Common myeloid progenitor, CD34-positive (primary cell): Measurements from ENCODE around the gene C1RL.
"Not testable (repeated sequence)": the region's sequence is repeated elsewhere in the genome, so short reads cannot be mapped to it uniquely, and the experiment has no call there.

Experiments
- CTCF ChIA-PET: fragments of 350-600 bp; sonication (Branson Sonifier 250); formaldehyde crosslinking; loops from one replicate; lab custom pipeline; 2021; ENCODE audit warnings: antibody characterized with exemption; lab: Charles Lee
- POLR2A ChIA-PET: fragments of 350-600 bp; sonication (Branson Sonifier 250); formaldehyde crosslinking; loops from one replicate; lab custom pipeline; 2021; ENCODE audit warnings: antibody characterized with exemption; lab: Charles Lee
- DNase-seq, 3 donors: peaks; one replicate each; pipeline versions ENCODE4 v3.0.0 to v3.0.0-alpha.2; 2013
- H3K27ac ChIP-seq, 2 experiments: 1 replicate in 1 of 2; 2 replicates in 1 of 2; pipeline ENCODE4 v1.7.0; 2013; ENCODE audit warnings: inconsistent platforms in 2 of 2, low read length in 2 of 2, mild to moderate bottlenecking in 2 of 2, low read depth in 1 of 2, moderate library complexity in 1 of 2; ENCODE audit not compliant: severe bottlenecking in 2 of 2, insufficient read depth in 1 of 2, poor library complexity in 1 of 2
- H3K27me3 ChIP-seq, 5 experiments: replicated peaks in 2 of 5; 1 replicate in 3 of 5; 2 replicates in 2 of 5; pipeline versions ENCODE4 v1.6.1 to v1.7.0; 2013; ENCODE audit warnings: low read length in 4 of 5, mild to moderate bottlenecking in 2 of 5, moderate library complexity in 2 of 5, inconsistent platforms in 1 of 5; ENCODE audit not compliant: insufficient read depth in 5 of 5, control insufficient read depth in 4 of 5
- H3K36me3 ChIP-seq, 4 experiments: 1 replicate in 2 of 4; 2 replicates in 2 of 4; pipeline versions ENCODE4 v1.6.1 to v1.7.0; 2013; ENCODE audit warnings: low read length in 3 of 4, control low read depth in 1 of 4, mild to moderate bottlenecking in 1 of 4; ENCODE audit not compliant: control insufficient read depth in 4 of 4, insufficient read depth in 4 of 4
- H3K4me1 ChIP-seq, 4 experiments: 1 replicate in 3 of 4; 2 replicates in 1 of 4; pipeline versions ENCODE4 v1.6.1 to v1.7.1; 2013; ENCODE audit warnings: low read length in 3 of 4, mild to moderate bottlenecking in 3 of 4, control low read depth in 1 of 4, inconsistent platforms in 1 of 4, moderate library complexity in 1 of 4; ENCODE audit not compliant: control insufficient read depth in 4 of 4, insufficient read depth in 4 of 4; ENCODE audit errors: control extremely low read depth in 1 of 4
- H3K4me3 ChIP-seq, 7 experiments: 1 replicate in 4 of 7; 2 replicates in 3 of 7; pipeline versions ENCODE4 v1.5.1 to v1.7.0; 2013; ENCODE audit warnings: mild to moderate bottlenecking in 7 of 7, low read length in 6 of 7, moderate library complexity in 6 of 7, inconsistent platforms in 2 of 7, low read depth in 2 of 7, control low read depth in 1 of 7; ENCODE audit not compliant: insufficient read depth in 4 of 7, control insufficient read depth in 1 of 7; ENCODE audit errors: extremely low read depth in 1 of 7
- H3K9me3 ChIP-seq, 5 experiments: 1 replicate in 4 of 5; 2 replicates in 1 of 5; pipeline versions ENCODE4 v1.6.1 to v1.7.1; 2013; ENCODE audit warnings: low read length in 4 of 5, mild to moderate bottlenecking in 2 of 5, inconsistent platforms in 1 of 5, low read depth in 1 of 5, moderate library complexity in 1 of 5; ENCODE audit not compliant: control insufficient read depth in 4 of 5, insufficient read depth in 2 of 5; ENCODE audit errors: control extremely low read depth in 1 of 5
- WGBS: methylation state at CpG from one replicate; pipeline ENCODE4 v1.1.5; 2013; ENCODE audit not compliant: insufficient coverage; 5-methylcytosine and 5-hydroxymethylcytosine counted together

The C1RL gene

DNA sequence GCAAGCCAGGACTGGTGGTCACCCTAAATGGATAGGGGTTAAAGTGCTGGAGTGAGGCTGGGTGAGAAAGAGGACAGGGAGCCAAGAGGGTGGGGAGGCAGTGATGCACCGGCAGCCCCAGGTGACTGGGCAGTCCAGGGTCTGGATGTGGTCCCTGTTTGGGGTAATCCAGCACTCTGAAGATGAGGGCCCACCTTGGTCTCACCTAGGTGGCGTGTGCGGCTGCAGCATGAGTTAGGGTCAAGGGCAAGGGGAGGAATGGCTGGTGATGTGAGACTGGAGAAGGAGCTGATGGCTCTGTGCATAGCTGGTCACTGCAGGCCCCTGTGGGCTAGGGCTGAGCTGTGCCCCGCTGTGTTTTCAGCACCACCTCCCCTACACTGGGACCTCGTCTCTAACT lies 1.6 kb upstream of the C1RL start:
- POLR2A ChIA-PET = interaction anchor here (0.6 to 1.7 kb wide), 3 partner anchors 38 to 774 kb away, joined by 3 to 4 read pairs (median 3); partner anchors contain the start of genes C12orf57 and RNU7-1
- CTCF ChIA-PET = interaction anchor here (0.6 to 7.5 kb wide), 20 partner anchors 8 to 242 kb away, joined by 3 to 55 read pairs (median 4); partner anchors contain the start of genes C12orf57, C1R, LPCAT3 and RNU7-1

DNA sequence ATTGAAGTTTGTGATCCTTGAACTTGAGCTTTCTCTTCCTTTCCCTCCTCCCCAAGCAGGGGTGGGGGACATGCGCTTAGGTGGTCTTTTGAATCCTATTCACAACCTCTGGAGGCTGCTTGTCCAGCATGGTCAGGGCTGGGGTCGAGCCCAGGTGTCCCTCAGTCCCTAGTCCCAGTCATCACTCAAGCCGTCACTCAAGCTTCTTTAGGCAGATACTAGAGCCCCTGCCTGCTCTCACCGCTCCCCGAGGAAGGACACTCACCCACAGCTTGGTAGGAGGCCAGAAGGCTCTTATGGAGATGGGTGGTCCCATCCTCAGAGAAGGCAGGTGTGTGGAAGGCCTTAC lies 532 bp upstream of the C1RL start:
- DNase-seq = no peak
- peaks cover 2 to 29% (median 11%) of the 10 kb centered on the region in 4 experiments for H3K36me3 ChIP-seq
- ChIA-PET POLR2A (interaction anchor here (2.5 to 2.9 kb wide), 2 partner anchors 41 to 166 kb away, joined by 9 to 13 read pairs; partner anchors contain the start of genes C12orf57 and RNU7-1), CTCF (interaction anchor here (0.6 to 7.5 kb wide), 25 partner anchors 9 to 240 kb away, joined by 3 to 55 read pairs (median 4); partner anchors contain the start of genes C12orf57, C1R, LPCAT3 and RNU7-1)
- peaks cover 0 to 25% (median 21%) of the 10 kb centered on the region in 4 experiments for H3K4me1 ChIP-seq
- 80% methylated on average over 5 of the region's 5 CpGs for WGBS
- H3K27ac ChIP-seq = peak overlapping the region; percentile 46 to 76
- H3K9me3 ChIP-seq = peaks cover 0 to 5% (median 0%) of the 10 kb centered on the region in 5 experiments
- H3K4me3 ChIP-seq = peak overlapping the region in 5 of 7 experiments; percentile 79 to 96 (median 83)
- no peaks in the 10 kb centered on the region for H3K27me3 ChIP-seq

More for the DNA sequence above, 1.6 kb upstream of the C1RL start:
- no peak for DNase-seq
- Histone ChIP-seq H3K9me3 (peaks cover 0 to 5% (median 0%) of the 10 kb centered on the region in 5 experiments), H3K36me3 (peaks cover 0 to 35% (median 14%) of the 10 kb centered on the region in 4 experiments), H3K27me3 (no peaks in the 10 kb centered on the region), H3K4me1 (peaks cover 0 to 25% (median 21%) of the 10 kb centered on the region in 4 experiments), H3K27ac (no peak overlapping the region), H3K4me3 (no peak overlapping the region)
- 100% methylated on average over 1 of the region's 5 CpGs for WGBS

DNA sequence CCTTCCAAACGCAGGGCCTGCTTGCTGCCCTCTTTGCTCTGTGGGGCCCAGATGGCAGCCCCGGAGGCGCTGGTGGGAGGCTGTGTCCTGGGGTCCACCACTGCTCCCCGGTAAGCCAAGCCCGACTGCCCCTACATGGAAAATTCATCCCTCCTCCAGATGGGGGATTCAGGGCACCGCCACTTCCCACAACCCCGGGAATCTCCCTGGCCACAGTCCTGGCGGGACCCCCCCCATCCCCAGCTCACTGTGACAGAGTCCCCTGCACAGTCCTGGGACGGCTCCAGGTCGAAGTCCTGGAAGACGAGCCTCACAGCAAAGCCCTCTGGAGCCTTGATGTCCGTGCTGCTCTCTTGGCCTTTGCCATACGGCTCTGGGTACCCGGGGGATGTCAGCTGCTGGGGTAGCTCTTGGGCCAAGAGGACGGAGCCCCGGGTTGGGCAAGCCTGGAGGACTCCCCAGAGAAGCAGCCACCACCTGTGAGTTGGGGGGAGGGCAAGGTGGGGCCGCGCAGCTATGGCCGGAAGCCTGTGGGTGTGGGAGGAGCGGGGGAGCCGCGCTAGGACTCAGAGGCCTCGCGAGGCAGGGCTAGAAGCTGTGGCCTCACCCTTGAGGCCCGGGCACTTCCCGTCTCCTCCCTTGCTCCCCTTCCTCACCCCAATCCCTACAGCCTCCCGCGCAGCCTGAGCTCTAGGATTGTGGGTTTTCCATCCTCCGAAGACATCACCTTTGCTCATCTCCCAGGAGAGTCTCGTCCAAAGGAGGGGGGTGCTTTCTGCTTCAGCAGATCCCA lies 815 bp downstream of the C1RL start:
- CTCF ChIA-PET = interaction anchor here (0.7 to 7.5 kb wide), 21 partner anchors 13 to 239 kb away, joined by 3 to 55 read pairs (median 4); partner anchors contain the start of genes C12orf57, C1R, CLSTN3 and LRRC23
- Histone ChIP-seq H3K27me3 (no peaks in the 10 kb centered on the region), H3K27ac (peak overlapping the region; percentile 86 to 89), H3K4me3 (peak overlapping the region; percentile 47 to 96 (median 81)), H3K4me1 (peaks cover 0 to 29% (median 21%) of the 10 kb centered on the region in 4 experiments), H3K36me3 (peaks cover 5 to 31% (median 16%) of the 10 kb centered on the region in 4 experiments), H3K9me3 (peaks cover 0 to 5% (median 0%) of the 10 kb centered on the region in 5 experiments)
- DNase-seq = peak; percentile 56 to 83 (median 78)
- 3% methylated on average over 17 of the region's 30 CpGs for WGBS
- POLR2A ChIA-PET = interaction anchor here (1.2 to 2.9 kb wide), 3 partner anchors 40 to 236 kb away, joined by 3 to 13 read pairs (median 9); partner anchors contain the start of genes C12orf57 and RNU7-1

GRCh38 chr12:7107636-7108002 lies 1.4 kb downstream of the C1RL start:
- Histone ChIP-seq H3K9me3 (peaks cover 0 to 5% (median 0%) of the 10 kb centered on the region in 5 experiments), H3K4me3 (peak overlapping the region in 6 of 7 experiments; percentile 67 to 96 (median 82)), H3K4me1 (peaks cover 2 to 35% (median 24%) of the 10 kb centered on the region in 4 experiments), H3K36me3 (peaks cover 6 to 31% (median 18%) of the 10 kb centered on the region in 4 experiments), H3K27me3 (no peaks in the 10 kb centered on the region), H3K27ac (peak overlapping the region; percentile 86 to 89)
- peak in 2 of 3 donors; percentile 19 to 28 for DNase-seq
- 52% methylated on average over 2 of the region's 3 CpGs for WGBS
- ChIA-PET POLR2A (interaction anchor here (2.5 to 2.9 kb wide), 2 partner anchors 39 to 164 kb away, joined by 9 to 13 read pairs; partner anchors contain the start of genes C12orf57 and RNU7-1), CTCF (interaction anchor here (0.9 to 7.5 kb wide), 16 partner anchors 12 to 354 kb away, joined by 3 to 55 read pairs (median 5); partner anchors contain the start of genes C12orf57, C1R, CLSTN3 and RNU7-1)

DNA sequence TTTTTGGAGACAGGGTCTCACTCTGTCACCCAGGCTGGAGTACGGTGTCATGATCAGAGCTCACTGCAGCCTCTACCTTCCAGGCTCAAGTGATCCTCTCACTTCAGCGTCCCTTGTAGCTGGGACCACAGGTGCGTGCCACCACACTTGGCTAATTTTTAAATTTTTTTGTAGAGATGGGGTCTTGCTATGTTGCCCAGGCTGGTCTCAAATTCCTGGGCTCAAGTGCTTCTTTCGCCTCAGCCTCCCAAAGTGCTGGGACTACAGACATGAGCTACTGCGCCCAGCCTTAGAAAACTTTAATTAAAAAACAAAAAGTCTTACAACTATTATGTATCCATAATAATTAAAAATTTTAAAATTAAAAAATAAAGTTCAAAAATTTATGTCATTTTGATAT lies 1.8 kb downstream of the C1RL start:
- H3K9me3 ChIP-seq, H3K27me3 ChIP-seq, DNase-seq, H3K27ac ChIP-seq: not testable (repeated sequence)
- Histone ChIP-seq H3K4me3 (peak overlapping the region in 2 of 7 experiments; percentile 20 to 67), H3K4me1 (peaks cover 3 to 39% (median 28%) of the 10 kb centered on the region in 4 experiments), H3K36me3 (peaks cover 6 to 32% (median 19%) of the 10 kb centered on the region in 4 experiments)
- POLR2A ChIA-PET = interaction anchor here (2.9 kb wide), 1 partner anchor 163 kb away, joined by 13 read pairs; the partner anchor contains the start of genes C12orf57 and RNU7-1
- CTCF ChIA-PET = interaction anchor here (0.9 to 7.5 kb wide), 14 partner anchors 9 to 353 kb away, joined by 3 to 55 read pairs (median 4); partner anchors contain the start of genes C12orf57, C1R, RNU7-1 and SPSB2
- 96% methylated on average over 4 of the region's 5 CpGs for WGBS

DNA sequence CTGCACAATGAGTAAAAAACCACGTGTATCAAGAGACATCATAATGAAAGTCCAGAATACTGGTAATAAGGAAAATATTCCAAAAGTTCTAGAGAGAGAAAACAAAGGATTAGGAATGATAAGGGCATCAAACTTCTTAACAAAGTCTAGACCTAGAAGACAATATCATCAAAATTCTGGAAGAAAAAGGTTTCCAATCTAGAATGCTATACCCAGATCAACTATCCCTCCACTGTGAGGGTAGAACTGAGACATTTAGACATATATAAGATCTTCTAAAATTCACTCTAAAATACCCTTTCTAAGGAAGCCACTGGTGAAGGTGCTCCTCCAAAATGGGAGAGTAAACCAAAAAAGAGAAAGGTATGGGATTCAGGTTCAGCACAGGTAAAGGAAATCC lies 2.9 kb downstream of the C1RL start:
- no peak for DNase-seq
- peaks cover 0 to 5% (median 0%) of the 10 kb centered on the region in 5 experiments for H3K9me3 ChIP-seq
- ChIA-PET POLR2A (no interaction called here), CTCF (interaction anchor here (1.0 to 6.1 kb wide), 5 partner anchors 13 to 158 kb away, joined by 3 to 55 read pairs (median 4); partner anchors contain the start of gene C1R)
- no peak overlapping the region for H3K27ac ChIP-seq
- peaks cover 3 to 39% (median 28%) of the 10 kb centered on the region in 4 experiments for H3K4me1 ChIP-seq
- H3K27me3 ChIP-seq = no peaks in the 10 kb centered on the region
- WGBS = no CpG with 5 or more reads among the region's 1 CpG
- peaks cover 6 to 36% (median 24%) of the 10 kb centered on the region in 4 experiments for H3K36me3 ChIP-seq
- no peak overlapping the region for H3K4me3 ChIP-seq
